Astrocyte (in vitro differentiated cells and primary cell): ENCODE measurements around the gene ZYG11B.

ENCODE experiments used
- EZH2 ChIP-seq: IDR thresholded peaks from 2 replicates; pipeline ENCODE4 v1.6.1; 2012; ENCODE audit warnings: mild to moderate bottlenecking, low read length, inconsistent platforms; ENCODE audit not compliant: insufficient read depth
- TF ChIP-seq, protein P1 (sequence below): IDR thresholded peaks from 2 replicates; pipeline ENCODE4 v1.5.1; 2011; ENCODE audit warnings: low read depth, mild to moderate bottlenecking, inconsistent platforms, low read length, moderate library complexity; ENCODE audit not compliant: insufficient read depth

DNA sequence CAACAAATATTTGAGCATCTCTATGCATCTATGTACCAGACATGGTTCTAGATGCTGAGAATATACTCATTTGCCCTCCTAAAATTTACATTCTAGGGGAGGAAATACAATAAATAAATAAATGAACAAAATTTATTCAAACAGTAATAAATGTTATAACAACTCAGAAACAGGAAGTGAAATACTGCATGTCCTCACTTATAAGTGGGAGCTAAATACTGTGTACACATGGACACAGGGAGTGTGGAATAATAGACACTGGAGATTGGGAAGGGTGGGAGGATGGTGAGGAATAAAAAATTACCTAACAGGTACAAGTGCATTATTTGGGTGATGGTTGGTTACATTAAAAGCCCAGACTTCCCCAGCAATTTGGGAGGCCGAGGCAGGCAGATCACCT is 32.4 kb upstream of the ZYG11B start:
- TF ChIP-seq, protein P1, sequence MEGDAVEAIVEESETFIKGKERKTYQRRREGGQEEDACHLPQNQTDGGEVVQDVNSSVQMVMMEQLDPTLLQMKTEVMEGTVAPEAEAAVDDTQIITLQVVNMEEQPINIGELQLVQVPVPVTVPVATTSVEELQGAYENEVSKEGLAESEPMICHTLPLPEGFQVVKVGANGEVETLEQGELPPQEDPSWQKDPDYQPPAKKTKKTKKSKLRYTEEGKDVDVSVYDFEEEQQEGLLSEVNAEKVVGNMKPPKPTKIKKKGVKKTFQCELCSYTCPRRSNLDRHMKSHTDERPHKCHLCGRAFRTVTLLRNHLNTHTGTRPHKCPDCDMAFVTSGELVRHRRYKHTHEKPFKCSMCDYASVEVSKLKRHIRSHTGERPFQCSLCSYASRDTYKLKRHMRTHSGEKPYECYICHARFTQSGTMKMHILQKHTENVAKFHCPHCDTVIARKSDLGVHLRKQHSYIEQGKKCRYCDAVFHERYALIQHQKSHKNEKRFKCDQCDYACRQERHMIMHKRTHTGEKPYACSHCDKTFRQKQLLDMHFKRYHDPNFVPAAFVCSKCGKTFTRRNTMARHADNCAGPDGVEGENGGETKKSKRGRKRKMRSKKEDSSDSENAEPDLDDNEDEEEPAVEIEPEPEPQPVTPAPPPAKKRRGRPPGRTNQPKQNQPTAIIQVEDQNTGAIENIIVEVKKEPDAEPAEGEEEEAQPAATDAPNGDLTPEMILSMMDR = no peak
- no peak for TF ChIP-seq EZH2
